PC-3 (cell line): ENCODE results near the gene NTM. TPM values are rescaled to one million over a fixed set of nuclear protein-coding genes. Genes with fewer than 3 reads are reported as not detected.
A peak's percentile ranks its signal among the peaks of the same experiment; 100 is the strongest.

Experiments
- ATAC-seq: fragments of 200-7000 bp; cut with Tn5 transposase; 2 replicates; pipeline ENCODE4 v1.9.1; 2020; ENCODE audit warnings: mild to moderate bottlenecking, moderate library complexity
- BruUV-seq: library from RNA; stranded (reverse); fragments of 400-500 nt; replicated peaks from 2 replicates; lab custom pipeline; 2021; lab: Mats Ljungman, UMichigan
- CTCF ChIA-PET: fragments of 300-600 bp; sonication (Branson Sonifier 250); formaldehyde crosslinking; loops from one replicate; lab custom pipeline; 2022; ENCODE audit warnings: antibody characterized with exemption; lab: Charles Lee
- POLR2A ChIA-PET: fragments of 300-600 bp; sonication (Branson Sonifier 250); formaldehyde crosslinking; loops from one replicate; lab custom pipeline; 2022; ENCODE audit warnings: antibody characterized with exemption; ENCODE audit not compliant: unreplicated experiment; lab: Charles Lee
- DNase-seq: peaks from one replicate; pipeline ENCODE4 v3.0.0-alpha.2; 2015
- H2AFZ ChIP-seq: fragments of 300-600 bp; sonication (generic); 2 replicates; pipeline ENCODE4 v1.6.0; 2016; ENCODE audit warnings: antibody characterized with exemption, low read length
- H3F3A ChIP-seq: fragments of 300-600 bp; sonication (generic); one replicate; pipeline ENCODE4 v1.6.0; 2017; ENCODE audit warnings: antibody characterized with exemption, low read length, control low read depth, mild to moderate bottlenecking; ENCODE audit not compliant: unreplicated experiment
- H3K27ac ChIP-seq: fragments of 300-600 bp; sonication (generic); 2 replicates; pipeline ENCODE4 v1.5.1; 2016; ENCODE audit warnings: mild to moderate bottlenecking, low read length
- H3K27me3 ChIP-seq: fragments of 300-600 bp; sonication (generic); 2 replicates; pipeline ENCODE4 v1.6.1; 2016; ENCODE audit warnings: low read length, mixed read lengths
- H3K36me3 ChIP-seq: fragments of 300-600 bp; sonication (generic); 2 replicates; pipeline ENCODE4 v1.6.1; 2016; ENCODE audit warnings: low read depth, mixed run types, low read length, mixed read lengths
- H3K4me1 ChIP-seq: fragments of 300-600 bp; sonication (generic); 2 replicates; pipeline ENCODE4 v1.5.1; 2016; ENCODE audit warnings: low read length; ENCODE audit not compliant: insufficient read depth
- H3K4me2 ChIP-seq: fragments of 300-600 bp; sonication (generic); 2 replicates; pipeline ENCODE4 v1.6.0; 2016; ENCODE audit warnings: low read length
- H3K4me3 ChIP-seq: fragments of 300-600 bp; sonication (generic); 2 replicates; pipeline ENCODE4 v1.5.1; 2016; ENCODE audit warnings: mild to moderate bottlenecking, low read length, mixed read lengths
- H3K79me2 ChIP-seq: fragments of 300-600 bp; sonication (generic); 2 replicates; pipeline ENCODE4 v1.6.1; 2017; ENCODE audit warnings: low read length, mixed read lengths
- H3K9ac ChIP-seq: fragments of 300-600 bp; sonication (generic); 2 replicates; pipeline ENCODE4 v1.6.0; 2016; ENCODE audit warnings: mild to moderate bottlenecking, low read length
- H3K9me2 ChIP-seq: fragments of 300-600 bp; sonication (generic); replicated peaks from 2 replicates; pipeline ENCODE4 v1.6.1; 2016; ENCODE audit warnings: mixed run types, low read length, mixed read lengths
- H3K9me3 ChIP-seq: fragments of 300-600 bp; sonication (generic); 2 replicates; pipeline ENCODE4 v1.6.1; 2016; ENCODE audit warnings: low read length, mixed read lengths
- H4K20me1 ChIP-seq: fragments of 300-600 bp; sonication (generic); 2 replicates; pipeline ENCODE4 v1.6.1; 2016; ENCODE audit warnings: low read length, mixed read lengths
- CTCF ChIP-seq: fragments of 300-600 bp; sonication (generic); conservative IDR thresholded peaks from 2 replicates; pipeline ENCODE4 v1.5.1; 2017; ENCODE audit warnings: antibody characterized with exemption, low read depth, mild to moderate bottlenecking, low read length
- EZH2 ChIP-seq: fragments of 300-600 bp; sonication (generic); IDR thresholded peaks from one replicate; pipeline ENCODE4 v1.6.1; 2017; ENCODE audit warnings: antibody characterized with exemption, mild to moderate bottlenecking, low read length; ENCODE audit not compliant: unreplicated experiment
- EZH2phosphoT487 ChIP-seq: fragments of 300-600 bp; sonication (generic); IDR thresholded peaks from 2 replicates; pipeline ENCODE4 v1.6.1; 2018; ENCODE audit warnings: mild to moderate bottlenecking, antibody characterized with exemption, low read length, borderline replicate concordance
- intact Hi-C: fragments of 100-400 bp; cut with micrococcal nuclease; formaldehyde crosslinking; loops from 2 replicates; pipeline ENCODE4 v1.9.0; 2023
- total RNA-seq: library from RNA; depleted of rRNA; stranded (reverse); fragments of >200 nt; gene quantifications from 2 replicates; pipeline ENCODE4 v1.2.3, GENCODE V29; 2014

Gene NTM
- total RNA-seq, 1 experiment from 2014 or later, result not detected

- no peak for TF ChIP-seq EZH2phosphoT487
- TF ChIP-seq EZH2, result no peak
- TF ChIP-seq CTCF, result no peak
- ATAC-seq (no peak), DNase-seq (no peak)
- Histone ChIP-seq H3K9me2 (no peaks in the 10 kb centered on the region), H3K9ac (no peak overlapping the region), H3K36me3 (no peaks in the 10 kb centered on the region), H3K79me2 (no peaks in the 10 kb centered on the region), H3F3A (no peaks in the 10 kb centered on the region), H3K4me2 (no peak overlapping the region), H4K20me1 (no peaks in the 10 kb centered on the region), H3K4me1 (no peaks in the 10 kb centered on the region), H3K27me3 (peaks cover 48% of the 10 kb centered on the region), H3K27ac (no peak overlapping the region), H3K4me3 (no peak overlapping the region), H3K9me3 (no peaks in the 10 kb centered on the region), H2AFZ (no peak overlapping the region)
- ChIA-PET CTCF (no interaction called here), POLR2A (no interaction called here)
- BruUV-seq, result no TSS peak
- intact Hi-C loops, result no loop called here
These were observed 440.1 kb downstream of the NTM start for GRCh38 chr11:131810541-131810940.

- Histone ChIP-seq H3K4me1 (no peaks in the 10 kb centered on the region), H4K20me1 (no peaks in the 10 kb centered on the region), H3F3A (no peaks in the 10 kb centered on the region), H3K79me2 (no peaks in the 10 kb centered on the region), H3K27ac (no peak overlapping the region), H3K9me3 (no peaks in the 10 kb centered on the region), H3K36me3 (no peaks in the 10 kb centered on the region), H3K9me2 (no peaks in the 10 kb centered on the region), H3K9ac (no peak overlapping the region), H3K4me3 (no peak overlapping the region), H3K4me2 (no peak overlapping the region), H3K27me3 (peaks cover 51% of the 10 kb centered on the region), H2AFZ (no peak overlapping the region)
- ATAC-seq, result peak; percentile 60
- intact Hi-C loops, result no loop called here
- no peak for TF ChIP-seq EZH2
- TF ChIP-seq EZH2phosphoT487, result no peak
- no peak for TF ChIP-seq CTCF
- CTCF ChIA-PET, result no interaction called here
- POLR2A ChIA-PET, result no interaction called here
- DNase-seq, result peak; percentile 63
- BruUV-seq, result no TSS peak
These were observed 441.0 kb downstream of the NTM start for GRCh38 chr11:131811383-131811782.

- no peaks in the 10 kb centered on the region for H3K79me2 ChIP-seq
- no peaks in the 10 kb centered on the region for H3K36me3 ChIP-seq
- H3K27me3 ChIP-seq, result peaks cover 78% of the 10 kb centered on the region
- DNase-seq (no peak), ATAC-seq (no peak)
- H3K4me1 ChIP-seq, result no peaks in the 10 kb centered on the region
- intact Hi-C loops, result no loop called here
- H3K9ac ChIP-seq, result no peak overlapping the region
- no peak overlapping the region for H3K4me3 ChIP-seq
- CTCF ChIA-PET, result no interaction called here
- BruUV-seq, result no TSS peak
- no peak overlapping the region for H3K27ac ChIP-seq
- H2AFZ ChIP-seq, result no peak overlapping the region
- no peak overlapping the region for H3K4me2 ChIP-seq
- H4K20me1 ChIP-seq, result no peaks in the 10 kb centered on the region
- H3K9me2 ChIP-seq, result no peaks in the 10 kb centered on the region
- no peaks in the 10 kb centered on the region for H3F3A ChIP-seq
- TF ChIP-seq EZH2phosphoT487 (no peak), EZH2 (no peak), CTCF (no peak)
- H3K9me3 ChIP-seq, result no peaks in the 10 kb centered on the region
- POLR2A ChIA-PET, result no interaction called here
These were observed 443.7 kb downstream of the NTM start for GRCh38 chr11:131814108-131814507.
